NCI-H82 (cell line): ENCODE results near the gene ZNF605.
"Not testable (repeated sequence)": the region's sequence is repeated elsewhere in the genome, so short reads cannot be mapped to it uniquely, and the experiment has no call there.

Source experiments
- DNase-seq: peaks from one replicate; lab custom pipeline; 2025; lab: John Stamatoyannopoulos, UW

Gene ZNF605

DNA sequence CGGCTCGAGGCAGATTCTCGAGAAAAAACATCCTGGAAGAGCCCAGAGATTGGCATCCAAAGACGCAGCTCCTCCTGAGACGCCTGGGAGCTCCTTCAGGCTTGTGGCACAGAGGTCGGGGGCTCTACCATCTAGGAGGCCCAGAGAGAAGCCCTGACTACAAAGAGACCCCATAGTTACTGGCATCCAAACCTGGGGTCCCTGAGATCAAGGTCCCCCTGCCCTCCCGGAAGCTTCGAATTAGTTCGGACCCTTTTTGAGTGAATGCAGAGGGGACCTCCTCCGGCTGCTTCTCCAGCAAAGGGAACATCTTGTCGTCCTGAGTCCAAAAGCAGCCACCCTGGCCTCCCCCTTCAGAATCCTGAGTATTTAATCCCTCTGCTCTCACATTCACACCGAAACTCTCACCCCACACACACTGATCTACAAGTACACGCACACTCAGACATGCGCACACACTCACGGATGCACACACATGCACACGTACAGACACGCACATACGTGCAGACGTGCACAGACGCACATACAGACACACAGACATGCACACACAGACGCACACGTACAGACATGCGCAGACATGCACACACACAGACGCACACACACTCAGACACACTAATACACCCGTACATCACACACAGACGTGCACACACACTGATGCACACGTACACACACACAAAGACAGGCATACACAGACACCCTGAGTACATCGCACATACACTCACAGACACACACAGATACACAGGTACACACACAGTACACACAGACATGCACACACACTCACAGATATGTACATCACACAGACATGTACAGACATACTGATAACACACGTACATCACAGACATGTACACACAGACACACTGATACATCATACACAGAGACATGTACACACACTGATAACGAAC, 5.9 kb downstream of the ZNF605 start:
- no peak for DNase-seq

DNA sequence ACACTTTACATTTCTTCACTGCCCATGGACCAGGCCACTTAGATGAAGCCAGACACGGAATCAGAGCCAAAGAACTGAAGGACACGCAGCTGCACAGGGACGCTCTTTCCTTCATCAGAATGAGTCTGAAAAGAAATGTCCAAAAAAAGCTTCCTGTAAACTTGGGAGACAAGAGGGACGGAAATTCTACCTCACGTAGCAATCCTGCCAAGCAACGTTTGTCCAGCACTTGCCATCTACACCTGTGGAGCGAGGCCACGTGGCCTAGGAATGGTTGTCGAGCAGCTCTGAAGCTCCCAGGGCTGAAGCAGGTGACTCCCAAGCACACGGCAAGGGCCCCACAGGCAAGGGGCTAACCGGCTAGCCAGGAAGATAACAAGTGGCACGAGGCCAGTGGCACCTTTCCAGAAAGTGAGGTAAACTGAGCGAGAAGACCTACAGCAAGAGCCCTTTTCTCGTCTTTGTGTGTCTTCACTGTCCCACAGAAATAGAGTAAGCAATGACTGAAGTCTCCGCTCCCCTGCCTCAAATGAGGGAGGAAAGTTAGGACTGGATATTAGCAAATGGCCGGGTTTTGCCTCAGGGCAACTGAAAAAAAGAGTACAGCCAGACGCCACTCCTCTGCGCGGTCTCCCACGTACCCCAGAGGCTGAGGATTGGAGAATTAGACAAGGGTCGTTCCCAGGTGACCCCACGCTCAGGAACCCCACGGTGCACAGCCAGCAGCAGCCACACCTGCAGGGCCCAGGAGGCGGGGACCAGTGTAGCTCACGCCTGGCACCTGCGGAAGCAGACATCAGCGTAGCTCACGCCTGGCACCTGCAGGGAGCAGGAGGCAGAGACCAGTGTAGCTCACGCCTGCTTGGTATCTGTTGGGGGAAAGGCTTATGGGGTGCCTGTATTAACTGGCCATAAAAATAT, 7.7 kb downstream of the ZNF605 start:
- DNase-seq: no peak

- DNase-seq: no peak
These were observed 9.8 kb downstream of the ZNF605 start for GRCh38 chr12:132946246-132946820.

GRCh38 chr12:132945806-132946205, 10.3 kb downstream of the ZNF605 start:
- no peak for DNase-seq

GRCh38 chr12:132942611-132943010, 13.5 kb downstream of the ZNF605 start:
- DNase-seq: no peak

DNA sequence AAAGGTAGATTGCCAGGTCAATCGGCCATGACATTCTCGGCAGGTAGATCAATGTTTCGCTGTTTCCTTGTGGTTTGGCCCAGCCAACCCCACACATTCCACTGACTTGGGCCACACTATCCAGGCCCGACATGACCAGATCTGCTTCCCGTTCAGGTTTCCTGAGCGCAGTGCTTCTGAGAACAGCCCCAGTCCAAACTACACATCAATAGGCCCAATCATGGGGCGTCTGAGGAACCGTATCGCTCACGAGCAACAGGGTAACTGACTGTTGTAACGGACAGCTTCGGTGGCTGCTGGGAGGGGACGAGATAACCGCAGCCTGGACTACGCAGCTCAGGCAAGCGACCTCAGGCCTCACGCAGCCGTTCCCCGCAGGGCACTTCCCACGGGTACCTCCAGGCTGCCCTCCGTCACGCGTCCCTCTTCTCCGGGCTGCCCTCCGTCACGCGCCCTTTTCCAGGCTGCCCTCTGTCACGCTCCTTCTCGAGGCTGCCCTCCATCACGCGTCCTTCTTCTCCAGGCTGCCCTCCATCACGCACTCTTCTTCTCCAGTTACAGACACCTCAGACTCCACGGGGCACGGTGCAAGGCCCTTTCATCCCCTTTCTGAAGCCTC, 14.7 kb downstream of the ZNF605 start:
- DNase-seq: no peak

- no peak for DNase-seq
These were observed 15.9 kb downstream of the ZNF605 start for GRCh38 chr12:132940071-132940719.

DNA sequence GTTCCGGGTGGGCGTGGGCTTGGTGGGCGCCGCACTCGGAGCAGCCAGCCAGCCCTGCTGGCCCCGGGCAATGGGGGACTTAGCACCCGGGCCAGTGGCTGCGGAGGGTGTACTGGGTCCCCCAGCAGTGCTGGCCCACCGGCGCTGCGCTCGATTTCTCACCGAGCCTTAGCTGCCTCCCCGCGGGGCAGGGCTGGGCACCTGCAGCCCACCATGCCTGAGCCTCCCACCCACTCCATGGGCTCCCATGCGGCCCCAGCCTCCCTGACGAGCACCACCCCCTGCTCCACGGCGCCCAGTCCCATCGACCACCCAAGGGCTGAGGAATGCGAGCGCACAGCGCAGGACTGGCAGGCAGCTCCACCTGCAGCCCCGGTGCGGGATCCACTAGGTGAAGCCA, 17.3 kb downstream of the ZNF605 start:
- DNase-seq: not testable (repeated sequence)

DNA sequence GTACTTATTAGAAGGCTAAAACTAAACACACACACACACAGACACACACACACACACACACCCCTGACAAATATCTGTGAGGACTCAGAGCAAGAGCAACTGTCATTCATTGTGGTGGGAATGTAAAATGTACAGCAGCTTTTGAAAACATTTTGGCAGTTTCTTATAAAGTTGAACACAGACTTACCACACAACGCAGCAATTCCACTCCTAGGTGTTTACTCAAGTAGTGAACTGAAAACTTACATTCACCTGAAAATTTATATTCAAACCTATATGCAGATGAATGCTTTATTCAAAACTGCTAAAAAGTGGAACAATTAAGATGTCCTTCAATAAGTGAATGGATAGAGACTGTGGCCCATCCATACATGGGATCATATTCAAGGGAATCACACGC, 18.6 kb downstream of the ZNF605 start:
- no peak for DNase-seq

DNA sequence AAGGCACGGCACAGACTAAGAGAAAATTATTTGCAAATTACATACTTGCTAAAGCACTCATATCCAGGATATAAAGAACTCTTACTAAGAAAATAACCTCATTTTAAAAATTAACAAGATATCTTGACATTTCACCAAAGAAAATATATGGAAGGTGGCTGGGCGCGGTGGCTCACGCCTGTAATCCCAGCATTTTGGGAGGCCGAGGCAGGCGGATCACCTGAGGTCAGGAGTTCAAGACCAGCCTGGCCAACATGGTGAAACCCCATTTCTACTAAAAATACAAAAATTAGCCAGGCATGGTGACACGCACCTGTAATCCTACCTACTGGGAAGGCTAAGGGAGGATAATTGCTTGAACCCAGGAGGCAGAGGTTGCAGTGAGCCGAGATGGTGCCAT, 19.2 kb downstream of the ZNF605 start:
- DNase-seq: not testable (repeated sequence)

DNA sequence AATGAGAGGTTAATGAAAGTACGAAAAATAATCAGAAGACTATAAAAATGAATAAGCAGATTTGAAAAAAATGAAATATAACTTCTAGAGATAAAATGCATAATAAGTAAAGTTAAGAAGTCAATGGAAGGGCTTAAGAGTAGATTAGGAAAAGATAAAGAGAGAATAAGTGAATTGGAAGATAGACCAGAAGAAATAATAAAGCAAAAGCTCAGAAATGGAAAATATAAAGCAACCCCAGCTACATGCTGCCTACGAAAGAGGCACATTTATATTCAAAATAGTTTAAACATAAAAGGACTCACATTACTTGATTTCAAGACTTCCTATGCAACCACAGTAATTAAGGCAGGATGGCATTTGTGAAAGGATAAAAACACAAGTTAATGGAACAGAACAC, 19.9 kb downstream of the ZNF605 start:
- DNase-seq: no peak

- no peak for DNase-seq
These were observed 29.7 kb downstream of the ZNF605 start for GRCh38 chr12:132926415-132926833.

DNA sequence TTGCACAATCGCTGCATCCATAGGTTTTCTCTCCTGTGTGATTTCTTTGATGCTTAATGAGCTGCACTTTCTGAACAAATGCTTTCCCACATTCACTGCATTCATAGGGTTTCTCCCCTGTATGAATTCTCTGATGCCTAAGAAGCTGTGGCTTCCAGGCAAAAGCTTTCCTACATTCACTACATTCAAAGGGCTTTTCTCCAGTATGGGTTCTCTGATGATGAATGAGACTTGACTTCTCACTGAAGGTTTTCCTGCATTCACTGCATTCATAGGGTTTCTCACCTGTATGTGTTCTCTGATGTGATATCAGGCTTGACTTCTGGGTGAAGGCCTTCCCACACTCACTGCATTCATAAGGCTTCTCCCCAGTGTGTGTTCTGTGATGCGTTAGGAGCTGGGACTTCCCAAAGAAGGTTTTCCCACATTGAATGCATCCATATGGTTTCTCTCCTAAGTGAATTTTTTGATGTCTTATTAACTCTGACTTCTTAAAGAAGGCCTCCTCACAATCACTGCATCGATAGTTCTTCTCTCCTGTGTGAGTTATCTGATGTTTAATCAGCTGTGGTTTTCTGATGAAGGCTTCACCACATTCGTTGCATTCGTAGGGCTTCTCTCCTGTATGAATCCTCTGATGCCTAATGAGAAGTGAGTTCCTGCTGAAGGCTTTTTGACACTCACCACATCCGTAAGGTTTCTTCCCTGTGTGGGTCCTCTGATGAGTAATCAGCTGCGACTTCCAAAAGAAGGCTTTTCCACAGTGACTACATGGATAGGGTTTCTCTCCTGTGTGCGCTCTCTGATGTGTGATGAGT, 30.3 kb downstream of the ZNF605 start:
- no peak for DNase-seq

DNA sequence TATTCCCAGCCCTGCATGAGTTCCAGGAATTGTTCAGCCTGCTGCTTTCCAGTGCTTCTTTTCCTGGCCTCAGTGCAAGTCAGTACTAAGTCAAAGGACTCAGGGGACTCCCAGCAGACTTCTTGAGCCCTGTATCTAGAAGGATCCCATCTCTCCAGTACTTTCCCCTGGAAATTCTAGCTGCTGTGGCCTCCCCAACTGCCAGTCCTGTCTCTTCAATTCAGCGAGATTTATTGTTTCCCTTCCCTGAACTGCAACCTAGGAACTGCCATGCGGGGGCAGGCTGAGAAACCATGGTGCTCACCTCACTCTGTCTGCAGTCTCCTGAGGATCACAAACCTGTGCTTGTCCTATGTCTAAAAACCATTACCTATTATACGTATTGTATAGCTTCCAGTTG, 31.8 kb downstream of the ZNF605 start:
- DNase-seq: no peak

DNA sequence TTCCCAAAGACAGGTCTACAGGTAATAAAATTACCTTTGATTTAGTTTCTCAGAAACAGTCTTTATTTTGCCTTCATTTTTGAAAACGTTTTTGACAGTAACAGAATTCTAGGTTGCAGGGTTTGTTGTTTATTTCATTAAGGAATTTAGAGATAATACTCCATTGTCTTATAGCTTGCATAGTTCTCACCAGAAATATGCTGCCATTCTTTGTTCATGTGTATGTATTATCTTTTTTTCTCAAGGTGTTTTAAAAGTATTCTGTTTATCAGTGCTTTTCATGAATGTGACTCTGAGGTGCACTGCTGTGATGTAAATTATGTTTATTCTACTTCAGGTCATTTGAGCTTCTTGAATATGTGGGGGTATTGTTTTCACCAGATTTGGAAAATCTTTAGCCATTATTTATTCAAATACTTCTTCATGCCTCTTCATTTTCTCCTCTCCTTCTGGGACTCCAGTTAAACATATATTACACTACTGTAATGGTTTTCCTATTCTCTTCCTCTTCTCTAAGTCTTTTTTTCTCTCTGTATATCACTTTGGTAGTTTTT, 32.7 kb downstream of the ZNF605 start:
- DNase-seq: no peak

DNA sequence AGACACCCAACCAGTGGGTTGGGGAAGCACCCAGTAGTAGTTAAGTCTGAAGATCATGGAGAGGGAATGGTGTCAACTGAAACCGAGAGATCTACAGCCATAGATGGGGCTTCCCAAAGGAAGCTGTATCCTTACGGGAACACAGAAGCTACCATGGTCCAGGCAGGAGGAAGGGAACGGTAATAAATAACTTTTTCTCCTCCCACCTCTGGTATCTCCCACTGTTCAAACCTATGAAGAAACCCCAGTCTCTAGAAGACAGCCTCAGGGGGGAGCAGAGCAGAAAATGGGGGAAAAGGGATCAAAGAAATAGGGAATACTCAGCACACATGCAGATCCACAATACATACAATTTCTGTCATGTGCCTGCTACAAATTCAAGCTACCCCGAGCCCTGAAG, 33.4 kb downstream of the ZNF605 start:
- no peak for DNase-seq

DNA sequence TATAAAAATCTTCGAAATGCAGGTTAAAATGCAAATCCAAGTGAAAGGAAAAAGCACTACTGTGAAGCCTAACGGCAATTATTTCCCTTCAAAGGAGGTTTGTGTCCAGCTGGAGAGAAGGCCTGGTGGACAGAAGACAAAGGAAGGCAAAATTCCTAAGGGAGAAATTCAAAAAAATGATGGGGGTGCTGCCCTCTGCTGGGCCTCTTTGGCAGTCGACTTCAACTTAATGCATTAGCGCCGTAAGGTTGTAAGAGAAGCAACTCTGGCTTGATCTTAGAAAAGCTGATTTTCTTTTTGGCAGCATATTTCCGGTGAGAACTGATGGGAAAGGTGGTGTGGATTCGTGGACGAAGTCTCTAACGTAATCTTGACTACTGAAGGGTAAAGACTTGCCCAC, 34.4 kb downstream of the ZNF605 start:
- DNase-seq: peak; percentile 21

GRCh38 chr12:132918680-132919079, 37.4 kb downstream of the ZNF605 start:
- DNase-seq: no peak

DNA sequence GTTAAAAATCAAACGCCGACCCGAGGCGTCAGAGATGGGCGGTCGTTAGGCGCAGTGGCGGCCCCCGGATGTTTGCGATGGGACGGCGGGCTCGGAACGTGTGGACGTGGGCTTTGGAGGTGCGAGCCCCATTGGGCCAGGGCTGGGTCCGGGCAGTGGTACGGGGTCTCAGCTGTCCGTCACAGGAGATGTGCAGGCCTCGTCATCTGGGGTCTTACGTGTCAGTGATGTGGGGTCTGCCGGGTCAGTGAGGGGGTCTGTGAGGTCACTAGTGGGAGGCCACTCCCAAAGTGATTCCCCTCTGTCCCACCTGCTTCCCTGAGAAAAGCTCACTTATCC, 47.1 kb downstream of the ZNF605 start:
- DNase-seq: no peak
